Measurements from ENCODE around the gene B3GALNT2.

The B3GALNT2 gene

GRCh38 chr1:235455097-235455496, 49.2 kb downstream of the B3GALNT2 start:
- no peaks in the 10 kb centered on the region for H3K4me1 Mint-ChIP-seq
- DNase-seq (ENCODE audit: low spot score in 2 of 2): no peak
- H3K4me3 Mint-ChIP-seq: no peak overlapping the region
- no peak for ATAC-seq (ENCODE audit: low read depth)
- no peak overlapping the region for H3K27ac Mint-ChIP-seq
- no peaks in the 10 kb centered on the region for H3K27me3 Mint-ChIP-seq
- H3K36me3 Mint-ChIP-seq: peaks cover 5% of the 10 kb centered on the region
- no peaks in the 10 kb centered on the region for H3K9me3 Mint-ChIP-seq

- DNase-seq (ENCODE audit: low spot score in 2 of 2): no peak
- Mint-ChIP-seq H3K9me3 (no peaks in the 10 kb centered on the region), H3K27ac (no peak overlapping the region), H3K36me3 (peaks cover 6% of the 10 kb centered on the region), H3K4me3 (no peak overlapping the region), H3K27me3 (no peaks in the 10 kb centered on the region), H3K4me1 (no peaks in the 10 kb centered on the region)
- ATAC-seq (ENCODE audit: low read depth): no peak
These were observed 50.2 kb downstream of the B3GALNT2 start for GRCh38 chr1:235454021-235454420.

GRCh38 chr1:235450886-235451483, 53.3 kb downstream of the B3GALNT2 start:
- H3K27me3 Mint-ChIP-seq: no peaks in the 10 kb centered on the region
- H3K9me3 Mint-ChIP-seq: no peaks in the 10 kb centered on the region
- peaks cover 7% of the 10 kb centered on the region for H3K36me3 Mint-ChIP-seq
- DNase-seq (ENCODE audit: low spot score in 2 of 2) (no peak), ATAC-seq (ENCODE audit: low read depth) (no peak)
- no peaks in the 10 kb centered on the region for H3K4me1 Mint-ChIP-seq
- peak overlapping the region; percentile 38 for H3K27ac Mint-ChIP-seq
- H3K4me3 Mint-ChIP-seq: no peak overlapping the region

DNA sequence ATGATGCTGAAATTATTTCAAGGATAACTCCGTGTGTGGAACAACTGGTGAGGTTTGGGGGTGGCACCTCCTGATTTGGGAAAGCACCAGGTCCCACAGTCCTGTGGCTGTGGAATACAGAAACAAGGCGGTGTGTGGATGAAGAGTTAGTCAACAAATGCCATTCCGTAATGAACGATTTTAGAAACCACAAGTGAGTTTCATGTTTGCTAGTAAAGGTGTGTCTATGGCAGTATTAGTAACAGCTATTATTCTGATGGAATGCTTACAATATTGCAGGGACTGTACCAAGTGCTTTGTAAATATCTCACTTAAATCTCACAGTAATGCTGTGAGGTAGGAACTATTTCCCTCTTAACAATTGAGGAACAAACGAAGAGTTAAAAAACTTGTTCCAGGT, 53.8 kb downstream of the B3GALNT2 start:
- no peaks in the 10 kb centered on the region for H3K9me3 Mint-ChIP-seq
- peak overlapping the region; percentile 38 for H3K27ac Mint-ChIP-seq
- H3K4me3 Mint-ChIP-seq: no peak overlapping the region
- DNase-seq (ENCODE audit: low spot score in 2 of 2) (no peak), ATAC-seq (ENCODE audit: low read depth) (no peak)
- H3K27me3 Mint-ChIP-seq: no peaks in the 10 kb centered on the region
- H3K4me1 Mint-ChIP-seq: no peaks in the 10 kb centered on the region
- H3K36me3 Mint-ChIP-seq: peaks cover 7% of the 10 kb centered on the region

DNA sequence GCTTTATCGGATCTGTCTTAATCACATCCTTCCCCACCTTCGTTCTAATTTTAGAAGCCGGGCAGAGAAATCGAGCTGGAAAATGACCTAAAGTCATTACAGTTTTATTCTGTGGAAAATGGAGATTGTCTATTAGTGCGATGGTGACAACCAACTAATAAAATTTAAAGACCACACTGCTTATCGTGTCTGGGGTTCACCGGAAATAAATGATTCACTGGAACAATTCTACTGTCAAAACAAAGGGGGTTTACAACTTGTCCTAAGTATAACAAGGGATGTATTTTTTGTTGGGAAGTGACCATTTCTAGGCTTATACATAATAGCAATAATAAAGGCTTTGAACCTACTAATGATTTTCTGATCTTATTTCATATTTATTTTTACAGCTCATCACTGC, 55.6 kb downstream of the B3GALNT2 start:
- Mint-ChIP-seq H3K4me1 (no peaks in the 10 kb centered on the region), H3K9me3 (no peaks in the 10 kb centered on the region), H3K4me3 (no peak overlapping the region), H3K27ac (no peak overlapping the region), H3K36me3 (peaks cover 17% of the 10 kb centered on the region), H3K27me3 (no peaks in the 10 kb centered on the region)
- no peak for ATAC-seq (ENCODE audit: low read depth)
- no peak for DNase-seq (ENCODE audit: low spot score in 2 of 2)

- Mint-ChIP-seq H3K4me1 (no peaks in the 10 kb centered on the region), H3K27me3 (no peaks in the 10 kb centered on the region), H3K27ac (no peak overlapping the region), H3K36me3 (peaks cover 22% of the 10 kb centered on the region), H3K9me3 (no peaks in the 10 kb centered on the region), H3K4me3 (no peak overlapping the region)
- no peak for DNase-seq (ENCODE audit: low spot score in 2 of 2)
- no peak for ATAC-seq (ENCODE audit: low read depth)
These were observed 61.3 kb downstream of the B3GALNT2 start for GRCh38 chr1:235442788-235443429.

- Mint-ChIP-seq H3K27me3 (no peaks in the 10 kb centered on the region), H3K36me3 (peaks cover 29% of the 10 kb centered on the region), H3K9me3 (no peaks in the 10 kb centered on the region), H3K4me3 (no peak overlapping the region), H3K4me1 (no peaks in the 10 kb centered on the region), H3K27ac (no peak overlapping the region)
- no peak for ATAC-seq (ENCODE audit: low read depth)
- DNase-seq (ENCODE audit: low spot score in 2 of 2): no peak
These were observed 63.0 kb downstream of the B3GALNT2 start for GRCh38 chr1:235441159-235441685.

DNA sequence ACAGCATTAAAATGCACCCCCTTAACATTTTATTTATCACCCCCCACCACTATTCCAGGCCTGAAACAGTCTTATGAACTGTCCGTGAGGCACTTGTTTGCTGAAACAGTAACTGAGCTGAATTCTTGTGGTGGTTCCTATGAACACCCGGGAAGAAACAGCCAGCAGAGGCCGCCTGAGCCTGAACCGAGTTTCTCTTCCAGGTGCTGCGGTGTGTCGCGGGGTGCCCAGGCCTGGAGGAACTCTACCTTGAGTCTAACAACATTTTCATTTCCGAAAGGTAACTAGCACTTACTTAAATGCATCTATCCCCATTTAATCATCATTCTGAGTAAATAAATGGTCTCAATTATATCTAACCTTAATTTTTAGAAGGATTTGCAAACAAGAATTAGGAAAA, 70.3 kb downstream of the B3GALNT2 start:
- ATAC-seq (ENCODE audit: low read depth): no peak
- Mint-ChIP-seq H3K36me3 (peaks cover 16% of the 10 kb centered on the region), H3K4me3 (no peak overlapping the region), H3K27me3 (no peaks in the 10 kb centered on the region), H3K4me1 (no peaks in the 10 kb centered on the region), H3K9me3 (no peaks in the 10 kb centered on the region), H3K27ac (no peak overlapping the region)
- no peak for DNase-seq (ENCODE audit: low spot score in 2 of 2)

DNA sequence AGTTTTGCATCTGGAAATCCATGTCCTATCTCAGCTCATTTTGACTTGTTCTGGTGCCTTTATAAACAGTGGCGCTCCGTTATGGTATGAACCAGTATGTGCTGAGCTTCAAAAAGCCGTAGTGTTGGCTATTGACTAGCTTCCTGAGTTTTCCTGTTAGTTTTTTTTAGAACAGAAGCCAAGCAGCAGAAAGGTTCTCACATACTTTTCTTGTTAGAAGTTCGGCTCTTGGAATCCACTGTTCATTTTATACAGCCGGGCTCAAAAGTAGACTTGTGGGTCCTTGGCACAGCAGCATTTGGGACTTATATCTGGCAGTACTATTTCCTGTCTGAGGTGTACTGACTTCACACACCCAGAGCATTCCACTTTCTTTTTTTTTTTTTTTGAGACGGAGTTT, 73.3 kb downstream of the B3GALNT2 start:
- Mint-ChIP-seq H3K36me3 (peaks cover 8% of the 10 kb centered on the region), H3K4me3 (no peak overlapping the region), H3K4me1 (peaks cover 8% of the 10 kb centered on the region), H3K27me3 (no peaks in the 10 kb centered on the region), H3K27ac (no peak overlapping the region), H3K9me3 (no peaks in the 10 kb centered on the region)
- no peak for ATAC-seq (ENCODE audit: low read depth)
- no peak for DNase-seq (ENCODE audit: low spot score in 2 of 2)

DNA sequence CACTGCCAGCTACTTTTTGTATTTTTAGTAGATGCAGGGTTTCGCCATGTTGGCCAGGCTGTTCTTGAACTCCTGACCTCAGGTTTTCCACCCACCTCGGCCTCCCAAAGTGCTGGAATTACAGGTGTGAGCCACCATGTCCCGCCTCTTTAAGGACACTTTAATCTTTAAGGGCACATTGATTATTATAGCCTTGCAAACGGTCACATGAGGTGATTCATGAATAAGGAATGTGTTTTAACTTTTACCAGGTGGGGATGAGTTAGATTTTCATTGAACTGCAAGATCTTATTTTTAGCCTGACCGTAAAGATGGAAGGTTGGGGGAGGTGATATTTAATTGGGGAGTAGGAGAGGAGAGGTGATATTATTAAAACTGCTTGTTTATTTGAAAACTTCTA, 75.1 kb downstream of the B3GALNT2 start:
- Mint-ChIP-seq H3K9me3 (no peaks in the 10 kb centered on the region), H3K27me3 (no peaks in the 10 kb centered on the region), H3K4me1 (peaks cover 10% of the 10 kb centered on the region), H3K36me3 (peaks cover 8% of the 10 kb centered on the region), H3K4me3 (no peak overlapping the region), H3K27ac (no peak overlapping the region)
- DNase-seq (ENCODE audit: low spot score in 2 of 2) (no peak), ATAC-seq (ENCODE audit: low read depth) (no peak)

DNA sequence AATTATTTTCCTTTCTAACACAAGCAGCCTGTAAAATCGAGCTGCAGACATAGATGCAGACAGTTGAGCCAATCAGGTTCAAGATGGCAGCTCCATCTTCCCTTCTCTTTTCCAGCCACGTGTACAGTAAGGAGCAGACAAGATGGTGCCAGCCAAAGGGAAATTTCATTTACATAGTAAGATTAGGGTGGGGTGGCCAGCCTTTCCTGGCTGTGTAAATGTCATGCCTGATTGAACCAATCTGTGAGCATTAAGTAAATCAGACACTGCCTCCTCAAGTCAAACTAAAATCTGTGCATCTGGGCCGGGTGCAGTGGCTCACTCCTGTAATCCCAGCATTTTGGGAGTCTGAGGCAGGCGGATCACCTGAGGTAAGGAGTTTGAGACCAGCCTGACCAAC, 76.8 kb downstream of the B3GALNT2 start:
- Mint-ChIP-seq H3K4me1 (peaks cover 19% of the 10 kb centered on the region), H3K36me3 (peaks cover 7% of the 10 kb centered on the region), H3K4me3 (no peak overlapping the region), H3K27ac (no peak overlapping the region), H3K9me3 (no peaks in the 10 kb centered on the region), H3K27me3 (no peaks in the 10 kb centered on the region)
- ATAC-seq (ENCODE audit: low read depth) (no peak), DNase-seq (ENCODE audit: low spot score in 2 of 2) (no peak)

DNA sequence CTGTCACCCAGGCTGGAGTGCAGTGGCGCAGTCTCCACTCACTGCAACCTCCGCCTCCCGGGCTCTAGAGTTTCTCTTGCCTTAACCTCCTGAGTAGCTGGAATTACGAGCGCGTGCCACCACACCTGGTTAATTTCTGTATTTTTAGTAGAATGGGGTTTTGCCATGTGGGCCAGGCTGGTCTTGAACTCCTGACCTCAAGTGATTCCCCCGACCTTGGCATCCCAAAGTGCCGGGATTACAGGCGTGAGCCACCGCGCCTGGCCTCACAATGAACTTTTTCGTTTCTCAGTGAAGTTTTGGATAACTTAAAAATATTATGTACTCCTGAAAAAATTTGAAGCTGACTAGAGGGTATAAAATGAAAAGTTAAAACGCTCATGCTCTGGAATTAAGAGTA, 77.6 kb downstream of the B3GALNT2 start:
- ATAC-seq (ENCODE audit: low read depth) (no peak), DNase-seq (ENCODE audit: low spot score in 2 of 2) (no peak)
- no peaks in the 10 kb centered on the region for H3K9me3 Mint-ChIP-seq
- peaks cover 5% of the 10 kb centered on the region for H3K36me3 Mint-ChIP-seq
- H3K4me1 Mint-ChIP-seq: peaks cover 19% of the 10 kb centered on the region
- no peak overlapping the region for H3K27ac Mint-ChIP-seq
- H3K27me3 Mint-ChIP-seq: no peaks in the 10 kb centered on the region
- H3K4me3 Mint-ChIP-seq: no peak overlapping the region

- Mint-ChIP-seq H3K4me3 (no peak overlapping the region), H3K4me1 (peaks cover 19% of the 10 kb centered on the region), H3K27me3 (no peaks in the 10 kb centered on the region)
These were observed 78.1 kb downstream of the B3GALNT2 start for GRCh38 chr1:235426143-235426542.

DNA sequence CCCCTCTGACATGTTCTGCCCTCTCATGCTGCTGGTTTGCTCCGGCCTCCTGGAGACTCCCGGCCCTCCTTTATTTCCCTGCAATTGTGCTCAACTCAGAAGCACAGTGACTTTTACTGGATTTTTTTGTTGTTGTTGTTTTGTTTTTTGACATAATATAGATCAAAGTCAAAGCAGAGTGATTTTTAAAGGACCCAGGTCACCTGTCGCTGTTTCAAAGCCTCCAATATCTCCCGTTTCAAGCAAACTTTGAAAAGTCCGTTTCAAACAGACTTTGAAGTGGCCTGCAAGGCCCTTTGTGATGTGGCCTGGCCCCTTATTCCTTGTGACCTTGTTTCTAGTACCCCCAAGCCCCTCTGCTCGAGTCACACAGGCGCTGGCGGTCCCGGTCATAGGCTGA, 78.9 kb downstream of the B3GALNT2 start:
- Mint-ChIP-seq H3K27ac (no peak overlapping the region), H3K36me3 (peaks cover 5% of the 10 kb centered on the region), H3K4me3 (no peak overlapping the region), H3K4me1 (peaks cover 19% of the 10 kb centered on the region), H3K9me3 (no peaks in the 10 kb centered on the region), H3K27me3 (no peaks in the 10 kb centered on the region)
- ATAC-seq (ENCODE audit: low read depth) (no peak), DNase-seq (ENCODE audit: low spot score in 2 of 2) (no peak)

More at GRCh38 chr1:235426143-235426542, 78.1 kb downstream of the B3GALNT2 start:
- H3K9me3 Mint-ChIP-seq: no peaks in the 10 kb centered on the region
- H3K27ac Mint-ChIP-seq: no peak overlapping the region
- peaks cover 5% of the 10 kb centered on the region for H3K36me3 Mint-ChIP-seq
- DNase-seq (ENCODE audit: low spot score in 2 of 2) (no peak), ATAC-seq (ENCODE audit: low read depth) (no peak)

GRCh38 chr1:235424092-235424491, 80.2 kb downstream of the B3GALNT2 start:
- H3K27ac Mint-ChIP-seq: no peak overlapping the region
- DNase-seq (ENCODE audit: low spot score in 2 of 2) (no peak), ATAC-seq (ENCODE audit: low read depth) (no peak)
- H3K4me1 Mint-ChIP-seq: peaks cover 19% of the 10 kb centered on the region
- H3K36me3 Mint-ChIP-seq: peaks cover 5% of the 10 kb centered on the region
- H3K27me3 Mint-ChIP-seq: no peaks in the 10 kb centered on the region
- no peak overlapping the region for H3K4me3 Mint-ChIP-seq
- H3K9me3 Mint-ChIP-seq: no peaks in the 10 kb centered on the region
